ENCODE data around the gene CHRNA9. TPM values are rescaled to one million over a fixed set of nuclear protein-coding genes. Genes with fewer than 3 reads are reported as not detected.

CHRNA9 gene
- total RNA-seq, 1 donor from 2014 or later = not detected

GRCh38 chr4:40395908-40396793, 61.0 kb downstream of the CHRNA9 start:
- TF ChIP-seq CTCF (IDR thresholded peaks at IDR 0.05; ENCODE audit: partially characterized antibody, unreplicated experiment) = no peak
- no peaks in the 10 kb centered on the region for H3K36me3 Mint-ChIP-seq (ENCODE audit: unreplicated experiment)
- H3K4me3 Mint-ChIP-seq (ENCODE audit: unreplicated experiment) = no peak overlapping the region
- H3K27me3 Mint-ChIP-seq (ENCODE audit: unreplicated experiment) = peaks cover 2% of the 10 kb centered on the region
- no peaks in the 10 kb centered on the region for H3K9me3 Mint-ChIP-seq (ENCODE audit: unreplicated experiment)
- no peak overlapping the region for H3K27ac Mint-ChIP-seq (ENCODE audit: unreplicated experiment)
- peaks cover 4% of the 10 kb centered on the region for H3K4me1 Mint-ChIP-seq (ENCODE audit: low read depth, unreplicated experiment)
- DNase-seq = no peak

GRCh38 chr4:40399578-40399977, 64.4 kb downstream of the CHRNA9 start:
- Mint-ChIP-seq H3K36me3 (ENCODE audit: unreplicated experiment) (no peaks in the 10 kb centered on the region), H3K4me3 (ENCODE audit: unreplicated experiment) (no peak overlapping the region), H3K27ac (ENCODE audit: unreplicated experiment) (no peak overlapping the region), H3K27me3 (ENCODE audit: unreplicated experiment) (no peaks in the 10 kb centered on the region), H3K4me1 (ENCODE audit: low read depth, unreplicated experiment) (peaks cover 4% of the 10 kb centered on the region), H3K9me3 (ENCODE audit: unreplicated experiment) (peaks cover 1% of the 10 kb centered on the region)
- TF ChIP-seq CTCF (IDR thresholded peaks at IDR 0.05; ENCODE audit: partially characterized antibody, unreplicated experiment) = no peak
- no peak for DNase-seq

GRCh38 chr4:40401096-40401495, 66.0 kb downstream of the CHRNA9 start:
- no peak overlapping the region for H3K4me3 Mint-ChIP-seq (ENCODE audit: unreplicated experiment)
- H3K27ac Mint-ChIP-seq (ENCODE audit: unreplicated experiment) = no peak overlapping the region
- no peaks in the 10 kb centered on the region for H3K36me3 Mint-ChIP-seq (ENCODE audit: unreplicated experiment)
- H3K9me3 Mint-ChIP-seq (ENCODE audit: unreplicated experiment) = peaks cover 1% of the 10 kb centered on the region
- TF ChIP-seq CTCF (IDR thresholded peaks at IDR 0.05; ENCODE audit: partially characterized antibody, unreplicated experiment) = no peak
- no peaks in the 10 kb centered on the region for H3K27me3 Mint-ChIP-seq (ENCODE audit: unreplicated experiment)
- H3K4me1 Mint-ChIP-seq (ENCODE audit: low read depth, unreplicated experiment) = peaks cover 3% of the 10 kb centered on the region
- DNase-seq = no peak

GRCh38 chr4:40401631-40402030, 66.5 kb downstream of the CHRNA9 start:
- no peak for TF ChIP-seq CTCF (IDR thresholded peaks at IDR 0.05; ENCODE audit: partially characterized antibody, unreplicated experiment)
- Mint-ChIP-seq H3K27ac (ENCODE audit: unreplicated experiment) (no peak overlapping the region), H3K4me1 (ENCODE audit: low read depth, unreplicated experiment) (no peaks in the 10 kb centered on the region), H3K27me3 (ENCODE audit: unreplicated experiment) (no peaks in the 10 kb centered on the region), H3K9me3 (ENCODE audit: unreplicated experiment) (peaks cover 1% of the 10 kb centered on the region), H3K4me3 (ENCODE audit: unreplicated experiment) (no peak overlapping the region), H3K36me3 (ENCODE audit: unreplicated experiment) (no peaks in the 10 kb centered on the region)
- no peak for DNase-seq

GRCh38 chr4:40402556-40402955, 67.4 kb downstream of the CHRNA9 start:
- peaks cover 6% of the 10 kb centered on the region for H3K9me3 Mint-ChIP-seq (ENCODE audit: unreplicated experiment)
- H3K4me3 Mint-ChIP-seq (ENCODE audit: unreplicated experiment) = no peak overlapping the region
- H3K27me3 Mint-ChIP-seq (ENCODE audit: unreplicated experiment) = no peaks in the 10 kb centered on the region
- H3K36me3 Mint-ChIP-seq (ENCODE audit: unreplicated experiment) = peaks cover 6% of the 10 kb centered on the region
- no peak overlapping the region for H3K27ac Mint-ChIP-seq (ENCODE audit: unreplicated experiment)
- no peak for TF ChIP-seq CTCF (IDR thresholded peaks at IDR 0.05; ENCODE audit: partially characterized antibody, unreplicated experiment)
- no peak for DNase-seq
- H3K4me1 Mint-ChIP-seq (ENCODE audit: low read depth, unreplicated experiment) = no peaks in the 10 kb centered on the region

All from glutamatergic neuron (in vitro differentiated cells).